HepG2 (cell line): ENCODE results near the gene C11orf86. TPM values are rescaled to one million over a fixed set of nuclear protein-coding genes. Genes with fewer than 3 reads are reported as not detected.

ENCODE experiments used
- BRD4 ChIP-seq: sonication (generic); formaldehyde crosslinking; IDR thresholded peaks from 2 replicates; pipeline ENCODE4 v1.4.0; 2020; ENCODE audit warnings: missing genetic modification reagents
- E2F1 ChIP-seq: sonication (generic); formaldehyde crosslinking; IDR thresholded peaks from 2 replicates; pipeline ENCODE4 v1.5.0; 2020; ENCODE audit warnings: missing genetic modification reagents
- HIVEP1 ChIP-seq: sonication (generic); formaldehyde crosslinking; IDR thresholded peaks from 2 replicates; pipeline ENCODE4 v1.4.0; 2020; ENCODE audit warnings: mild to moderate bottlenecking, missing genetic modification reagents
- MBNL3 ChIP-seq: fragments of 250-450 bp; sonication (Bioruptor Pico); conservative IDR thresholded peaks from 2 replicates; pipeline ENCODE4 v1.8.0; 2022; ENCODE audit warnings: mild to moderate bottlenecking, inconsistent platforms
- NCOA1 ChIP-seq: sonication (generic); formaldehyde crosslinking; IDR thresholded peaks from 2 replicates; pipeline ENCODE4 v1.9.0; 2021; ENCODE audit warnings: missing genetic modification reagents
- RCOR2 ChIP-seq: IDR thresholded peaks from 2 replicates; pipeline ENCODE4 v1.6.1; 2016; ENCODE audit warnings: missing biosample characterization, missing genetic modification reagents
- ZNF598 ChIP-seq: sonication (generic); formaldehyde crosslinking; IDR thresholded peaks from 2 replicates; pipeline ENCODE4 v1.5.1; 2020; ENCODE audit warnings: mild to moderate bottlenecking, missing genetic modification reagents, borderline replicate concordance
- ZNF607 ChIP-seq: sonication (generic); formaldehyde crosslinking; IDR thresholded peaks from 2 replicates; pipeline ENCODE4 v1.5.1; 2020; ENCODE audit warnings: missing genetic modification reagents, mild to moderate bottlenecking, borderline replicate concordance
- ZNF687 ChIP-seq: sonication (generic); formaldehyde crosslinking; IDR thresholded peaks from 2 replicates; pipeline ENCODE4 v1.5.1; 2020; ENCODE audit warnings: mild to moderate bottlenecking, missing genetic modification reagents, moderate library complexity
- ZNF75D ChIP-seq: sonication (generic); formaldehyde crosslinking; IDR thresholded peaks from 2 replicates; pipeline ENCODE4 v1.8.1; 2023; ENCODE audit warnings: missing genetic modification reagents, mild to moderate bottlenecking, borderline replicate concordance
- ZNF883 ChIP-seq: sonication (generic); formaldehyde crosslinking; IDR thresholded peaks from 2 replicates; pipeline ENCODE4 v1.5.1; 2020; ENCODE audit warnings: mild to moderate bottlenecking, missing genetic modification reagents; ENCODE audit errors: not compliant biosample characterization
- polyA plus RNA-seq, 8 experiments: library from polyadenylated mRNA; depleted of rRNA in 3 of 8; stranded (reverse) in 7 of 8; unstranded in 1 of 8; fragments of >200 nt; fragmentation: Illumina TruSeq in 4 of 8; extraction: Trizol in 4 of 8; gene quantifications; 2 replicates each; pipeline versions ENCODE4 v1.2.1 to v1.2.3, GENCODE V29; 2011 to 2016; ENCODE audit warnings: low read depth in 4 of 8, missing spikeins in 1 of 8, mixed read lengths in 1 of 8; ENCODE audit not compliant: insufficient read depth in 1 of 8
- total RNA-seq, 5 experiments: library from RNA; depleted of rRNA; stranded (reverse); fragments of >200 nt; fragmentation: Illumina TruSeq; extraction: Trizol; gene quantifications; 2 replicates each; pipeline ENCODE4 v1.2.3, GENCODE V29; 2016; ENCODE audit warnings: low read depth in 1 of 5
- TF ChIP-seq, protein P1 (sequence below): sonication (generic); formaldehyde crosslinking; IDR thresholded peaks from 2 replicates; pipeline ENCODE4 v1.8.0; 2022; ENCODE audit warnings: missing genetic modification reagents, mild to moderate bottlenecking, moderate library complexity, borderline replicate concordance
- TF ChIP-seq, protein P2 (sequence below): sonication (generic); formaldehyde crosslinking; IDR thresholded peaks from 2 replicates; pipeline ENCODE4 v1.4.0; 2020; ENCODE audit warnings: mild to moderate bottlenecking, missing genetic modification reagents
- TF ChIP-seq, protein P3 (sequence below): sonication (generic); formaldehyde crosslinking; IDR thresholded peaks from 2 replicates; pipeline ENCODE4 v1.4.0; 2020; ENCODE audit warnings: mild to moderate bottlenecking, missing genetic modification reagents, borderline replicate concordance

The C11orf86 gene
- total and polyA plus RNA-seq, 2 of the 13 experiments (the other 11 are each of a cell fraction or from before 2014, with no cell fraction given), result 0.11 to 0.18 TPM

GRCh38 chr11:66996609-66997273, 21.6 kb downstream of the C11orf86 start (continued):
- TF ChIP-seq, protein P1, sequence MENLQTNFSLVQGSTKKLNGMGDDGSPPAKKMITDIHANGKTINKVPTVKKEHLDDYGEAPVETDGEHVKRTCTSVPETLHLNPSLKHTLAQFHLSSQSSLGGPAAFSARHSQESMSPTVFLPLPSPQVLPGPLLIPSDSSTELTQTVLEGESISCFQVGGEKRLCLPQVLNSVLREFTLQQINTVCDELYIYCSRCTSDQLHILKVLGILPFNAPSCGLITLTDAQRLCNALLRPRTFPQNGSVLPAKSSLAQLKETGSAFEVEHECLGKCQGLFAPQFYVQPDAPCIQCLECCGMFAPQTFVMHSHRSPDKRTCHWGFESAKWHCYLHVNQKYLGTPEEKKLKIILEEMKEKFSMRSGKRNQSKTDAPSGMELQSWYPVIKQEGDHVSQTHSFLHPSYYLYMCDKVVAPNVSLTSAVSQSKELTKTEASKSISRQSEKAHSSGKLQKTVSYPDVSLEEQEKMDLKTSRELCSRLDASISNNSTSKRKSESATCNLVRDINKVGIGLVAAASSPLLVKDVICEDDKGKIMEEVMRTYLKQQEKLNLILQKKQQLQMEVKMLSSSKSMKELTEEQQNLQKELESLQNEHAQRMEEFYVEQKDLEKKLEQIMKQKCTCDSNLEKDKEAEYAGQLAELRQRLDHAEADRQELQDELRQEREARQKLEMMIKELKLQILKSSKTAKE (CRISPR knock-in tag), result peak; percentile 95
- TF ChIP-seq NCOA1, result no peak
- TF ChIP-seq ZNF75D (CRISPR knock-in tag), result no peak
- no peak for TF ChIP-seq E2F1 (CRISPR knock-in tag)
- TF ChIP-seq MBNL3 (CRISPR knock-in tag), result no peak
- TF ChIP-seq ZNF883 (CRISPR knock-in tag), result no peak
- TF ChIP-seq, protein P2, sequence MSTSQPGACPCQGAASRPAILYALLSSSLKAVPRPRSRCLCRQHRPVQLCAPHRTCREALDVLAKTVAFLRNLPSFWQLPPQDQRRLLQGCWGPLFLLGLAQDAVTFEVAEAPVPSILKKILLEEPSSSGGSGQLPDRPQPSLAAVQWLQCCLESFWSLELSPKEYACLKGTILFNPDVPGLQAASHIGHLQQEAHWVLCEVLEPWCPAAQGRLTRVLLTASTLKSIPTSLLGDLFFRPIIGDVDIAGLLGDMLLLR (CRISPR knock-in tag), result no peak
- TF ChIP-seq ZNF598 (CRISPR knock-in tag), result no peak
- TF ChIP-seq ZNF687 (CRISPR knock-in tag), result peak; percentile 50
- peak; percentile 33; the same call in 1 of the 2 replicates for TF ChIP-seq RCOR2 (CRISPR knock-in tag)
- no peak for TF ChIP-seq BRD4
- TF ChIP-seq, protein P3, sequence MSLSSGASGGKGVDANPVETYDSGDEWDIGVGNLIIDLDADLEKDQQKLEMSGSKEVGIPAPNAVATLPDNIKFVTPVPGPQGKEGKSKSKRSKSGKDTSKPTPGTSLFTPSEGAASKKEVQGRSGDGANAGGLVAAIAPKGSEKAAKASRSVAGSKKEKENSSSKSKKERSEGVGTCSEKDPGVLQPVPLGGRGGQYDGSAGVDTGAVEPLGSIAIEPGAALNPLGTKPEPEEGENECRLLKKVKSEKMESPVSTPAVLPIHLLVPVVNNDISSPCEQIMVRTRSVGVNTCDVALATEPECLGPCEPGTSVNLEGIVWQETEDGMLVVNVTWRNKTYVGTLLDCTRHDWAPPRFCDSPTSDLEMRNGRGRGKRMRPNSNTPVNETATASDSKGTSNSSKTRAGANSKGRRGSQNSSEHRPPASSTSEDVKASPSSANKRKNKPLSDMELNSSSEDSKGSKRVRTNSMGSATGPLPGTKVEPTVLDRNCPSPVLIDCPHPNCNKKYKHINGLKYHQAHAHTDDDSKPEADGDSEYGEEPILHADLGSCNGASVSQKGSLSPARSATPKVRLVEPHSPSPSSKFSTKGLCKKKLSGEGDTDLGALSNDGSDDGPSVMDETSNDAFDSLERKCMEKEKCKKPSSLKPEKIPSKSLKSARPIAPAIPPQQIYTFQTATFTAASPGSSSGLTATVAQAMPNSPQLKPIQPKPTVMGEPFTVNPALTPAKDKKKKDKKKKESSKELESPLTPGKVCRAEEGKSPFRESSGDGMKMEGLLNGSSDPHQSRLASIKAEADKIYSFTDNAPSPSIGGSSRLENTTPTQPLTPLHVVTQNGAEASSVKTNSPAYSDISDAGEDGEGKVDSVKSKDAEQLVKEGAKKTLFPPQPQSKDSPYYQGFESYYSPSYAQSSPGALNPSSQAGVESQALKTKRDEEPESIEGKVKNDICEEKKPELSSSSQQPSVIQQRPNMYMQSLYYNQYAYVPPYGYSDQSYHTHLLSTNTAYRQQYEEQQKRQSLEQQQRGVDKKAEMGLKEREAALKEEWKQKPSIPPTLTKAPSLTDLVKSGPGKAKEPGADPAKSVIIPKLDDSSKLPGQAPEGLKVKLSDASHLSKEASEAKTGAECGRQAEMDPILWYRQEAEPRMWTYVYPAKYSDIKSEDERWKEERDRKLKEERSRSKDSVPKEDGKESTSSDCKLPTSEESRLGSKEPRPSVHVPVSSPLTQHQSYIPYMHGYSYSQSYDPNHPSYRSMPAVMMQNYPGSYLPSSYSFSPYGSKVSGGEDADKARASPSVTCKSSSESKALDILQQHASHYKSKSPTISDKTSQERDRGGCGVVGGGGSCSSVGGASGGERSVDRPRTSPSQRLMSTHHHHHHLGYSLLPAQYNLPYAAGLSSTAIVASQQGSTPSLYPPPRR (CRISPR knock-in tag), result no peak
- no peak for TF ChIP-seq HIVEP1 (CRISPR knock-in tag)
- TF ChIP-seq ZNF607 (CRISPR knock-in tag), result no peak
